ENCODE measurements around the gene DCAKD. TPM values are rescaled to one million over a fixed set of nuclear protein-coding genes. Genes with fewer than 3 reads are reported as not detected.

Gene DCAKD
- polyA plus RNA-seq, 4 donors, result 4.2 to 22.5 (median 11.4) TPM

GRCh38 chr17:45020354-45021138 is 30.9 kb downstream of the DCAKD start:
- 28 to 43% (median 31%) methylated on average over 17 of the region's 17 CpGs for WGBS, 3 donors
- Histone ChIP-seq H3K9me3 (ENCODE audit: control insufficient read depth in 2 of 2, insufficient read depth in 1 of 2, low read depth in 1 of 2, low read length in 1 of 2) (no peaks in the 10 kb centered on the region), H3K27ac (ENCODE audit: low read depth in 1 of 3, low read length in 2 of 3) (peak overlapping the region in 1 of 3 donors; percentile 7), H3K4me1 (ENCODE audit: control insufficient read depth in 3 of 3, insufficient read depth in 2 of 3, low read depth in 1 of 3, low read length in 2 of 3) (peaks cover 2 to 30% (median 7%) of the 10 kb centered on the region in 3 donors), H3K4me3 (ENCODE audit: low read depth in 1 of 3, low read length in 3 of 3) (no peak overlapping the region), H3K27me3 (ENCODE audit: control insufficient read depth in 3 of 3, insufficient read depth in 3 of 3, low read length in 3 of 3) (peaks cover 0 to 30% (median 4%) of the 10 kb centered on the region in 3 donors), H3K36me3 (ENCODE audit: control insufficient read depth in 3 of 3, insufficient read depth in 2 of 3, low read depth in 1 of 3, low read length in 3 of 3) (peaks cover 0 to 25% (median 4%) of the 10 kb centered on the region in 3 donors)
- DNase-seq, result peak in 1 of 2 donors; percentile 43
- no peak for FAIRE-seq

DNA sequence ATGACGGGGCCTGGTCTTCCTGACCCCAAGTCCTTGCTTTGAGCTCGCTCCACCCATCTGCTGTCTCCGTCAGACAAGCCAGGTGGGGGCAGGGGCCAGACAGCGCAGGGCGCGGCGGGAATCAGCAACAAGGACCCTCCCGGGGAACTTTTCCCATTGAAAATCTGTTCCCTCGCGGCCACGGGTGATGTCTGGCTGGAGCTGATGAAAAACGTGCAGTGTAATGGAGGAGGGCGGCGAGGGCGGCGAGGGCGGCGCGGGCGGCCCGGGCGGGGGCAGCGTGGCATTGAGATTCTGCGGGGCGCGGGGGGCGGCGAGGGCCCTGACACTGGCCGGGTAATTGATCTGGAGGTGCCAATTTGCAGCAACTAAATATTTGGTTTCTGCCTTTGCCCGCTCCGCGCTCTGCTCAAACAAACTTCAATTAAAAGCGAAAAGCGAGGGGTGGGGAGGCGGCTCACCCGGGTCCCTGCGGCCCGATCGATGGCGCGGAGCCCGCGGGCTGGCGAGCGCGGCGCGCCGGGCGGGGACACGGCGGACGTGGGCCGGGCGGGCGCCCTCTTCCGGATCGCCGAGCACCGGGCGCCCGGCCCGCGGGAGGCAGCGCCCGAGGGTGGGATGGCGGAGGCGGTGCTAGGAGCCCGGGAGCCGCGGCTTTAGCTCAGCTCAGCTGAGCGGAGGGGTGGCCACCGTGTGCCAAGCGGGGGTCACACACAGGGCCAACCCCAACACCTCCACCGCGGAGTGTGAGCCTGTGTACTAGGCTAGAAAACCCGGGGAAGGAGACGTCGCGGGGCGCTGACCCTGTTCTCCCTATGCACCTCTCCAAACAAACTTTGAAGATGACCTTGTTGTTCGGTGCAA is 32.4 kb downstream of the DCAKD start:
- 1 to 3% (median 2%) methylated on average over 76 to 82 of the region's 82 CpGs for WGBS, 3 donors
- no peak for FAIRE-seq

DNA sequence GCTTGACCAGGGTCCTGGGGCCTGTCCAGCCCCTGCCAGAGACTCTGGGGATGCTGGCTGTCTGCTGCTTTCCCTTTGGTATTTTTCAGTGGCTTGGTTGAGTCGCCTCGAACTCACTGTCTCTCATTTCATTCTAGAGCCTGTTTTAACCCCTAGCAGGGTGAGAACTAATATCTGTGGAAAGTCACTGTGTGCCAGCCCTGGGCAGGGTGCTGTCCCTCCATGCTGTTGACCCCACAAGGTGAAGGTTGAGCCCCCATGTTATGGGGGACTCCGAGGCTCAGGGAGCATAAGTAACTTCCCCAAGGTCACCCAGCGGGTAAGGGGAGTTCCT is 33.0 kb downstream of the DCAKD start:
- Histone ChIP-seq H3K36me3 (ENCODE audit: control insufficient read depth in 3 of 3, insufficient read depth in 2 of 3, low read depth in 1 of 3, low read length in 3 of 3) (peaks cover 0 to 10% (median 0%) of the 10 kb centered on the region in 3 donors), H3K27ac (ENCODE audit: low read depth in 1 of 3, low read length in 2 of 3) (no peak overlapping the region), H3K27me3 (ENCODE audit: control insufficient read depth in 3 of 3, insufficient read depth in 3 of 3, low read length in 3 of 3) (peaks cover 0 to 30% (median 4%) of the 10 kb centered on the region in 3 donors), H3K4me1 (ENCODE audit: control insufficient read depth in 3 of 3, insufficient read depth in 2 of 3, low read depth in 1 of 3, low read length in 2 of 3) (peaks cover 2 to 30% (median 7%) of the 10 kb centered on the region in 3 donors), H3K9me3 (ENCODE audit: control insufficient read depth in 2 of 2, insufficient read depth in 1 of 2, low read depth in 1 of 2, low read length in 1 of 2) (no peaks in the 10 kb centered on the region), H3K4me3 (ENCODE audit: low read depth in 1 of 3, low read length in 3 of 3) (peak overlapping the region in 2 of 3 donors; percentile 43 to 48)
- FAIRE-seq, result no peak
- WGBS, 3 donors, result 9 to 28% (median 16%) methylated on average over 4 of the region's 4 CpGs
- no peak for DNase-seq

More for the DNA sequence above, 32.4 kb downstream of the DCAKD start:
- H3K27me3 ChIP-seq (ENCODE audit: control insufficient read depth in 3 of 3, insufficient read depth in 3 of 3, low read length in 3 of 3), result peaks cover 0 to 30% (median 4%) of the 10 kb centered on the region in 3 donors
- peak; percentile 42 to 73 for DNase-seq
- H3K36me3 ChIP-seq (ENCODE audit: control insufficient read depth in 3 of 3, insufficient read depth in 2 of 3, low read depth in 1 of 3, low read length in 3 of 3), result peaks cover 0 to 16% (median 0%) of the 10 kb centered on the region in 3 donors
- H3K4me3 ChIP-seq (ENCODE audit: low read depth in 1 of 3, low read length in 3 of 3), result peak overlapping the region in 2 of 3 donors; percentile 44 to 48
- peaks cover 2 to 30% (median 7%) of the 10 kb centered on the region in 3 donors for H3K4me1 ChIP-seq (ENCODE audit: control insufficient read depth in 3 of 3, insufficient read depth in 2 of 3, low read depth in 1 of 3, low read length in 2 of 3)
- no peak overlapping the region for H3K27ac ChIP-seq (ENCODE audit: low read depth in 1 of 3, low read length in 2 of 3)
- no peaks in the 10 kb centered on the region for H3K9me3 ChIP-seq (ENCODE audit: control insufficient read depth in 2 of 2, insufficient read depth in 1 of 2, low read depth in 1 of 2, low read length in 1 of 2)

GRCh38 chr17:45016823-45017222 is 34.6 kb downstream of the DCAKD start:
- Histone ChIP-seq H3K4me1 (ENCODE audit: control insufficient read depth in 3 of 3, insufficient read depth in 2 of 3, low read depth in 1 of 3, low read length in 2 of 3) (peaks cover 2 to 28% (median 7%) of the 10 kb centered on the region in 3 donors), H3K4me3 (ENCODE audit: low read depth in 1 of 3, low read length in 3 of 3) (no peak overlapping the region), H3K9me3 (ENCODE audit: control insufficient read depth in 2 of 2, insufficient read depth in 1 of 2, low read depth in 1 of 2, low read length in 1 of 2) (no peaks in the 10 kb centered on the region), H3K36me3 (ENCODE audit: control insufficient read depth in 3 of 3, insufficient read depth in 2 of 3, low read depth in 1 of 3, low read length in 3 of 3) (no peaks in the 10 kb centered on the region), H3K27me3 (ENCODE audit: control insufficient read depth in 3 of 3, insufficient read depth in 3 of 3, low read length in 3 of 3) (peaks cover 0 to 29% (median 4%) of the 10 kb centered on the region in 3 donors), H3K27ac (ENCODE audit: low read depth in 1 of 3, low read length in 2 of 3) (no peak overlapping the region)
- FAIRE-seq, result no peak
- WGBS, 3 donors, result 53 to 71% (median 64%) methylated on average over 5 of the region's 5 CpGs
- peak in 1 of 2 donors; percentile 18 for DNase-seq

- WGBS, 3 donors, result 52 to 66% (median 65%) methylated on average over 7 of the region's 7 CpGs
- no peak for FAIRE-seq
- Histone ChIP-seq H3K36me3 (ENCODE audit: control insufficient read depth in 3 of 3, insufficient read depth in 2 of 3, low read depth in 1 of 3, low read length in 3 of 3) (no peaks in the 10 kb centered on the region), H3K4me3 (ENCODE audit: low read depth in 1 of 3, low read length in 3 of 3) (no peak overlapping the region), H3K9me3 (ENCODE audit: control insufficient read depth in 2 of 2, insufficient read depth in 1 of 2, low read depth in 1 of 2, low read length in 1 of 2) (no peaks in the 10 kb centered on the region), H3K27me3 (ENCODE audit: control insufficient read depth in 3 of 3, insufficient read depth in 3 of 3, low read length in 3 of 3) (peaks cover 0 to 23% (median 4%) of the 10 kb centered on the region in 3 donors), H3K27ac (ENCODE audit: low read depth in 1 of 3, low read length in 2 of 3) (no peak overlapping the region), H3K4me1 (ENCODE audit: control insufficient read depth in 3 of 3, insufficient read depth in 2 of 3, low read depth in 1 of 3, low read length in 2 of 3) (peaks cover 2 to 22% (median 5%) of the 10 kb centered on the region in 3 donors)
- no peak for DNase-seq
These were observed 35.2 kb downstream of the DCAKD start for GRCh38 chr17:45016237-45016636.

GRCh38 chr17:45013021-45013997 is 38.1 kb downstream of the DCAKD start:
- Histone ChIP-seq H3K27ac (ENCODE audit: low read depth in 1 of 3, low read length in 2 of 3) (peak overlapping the region in 1 of 3 donors; percentile 22), H3K36me3 (ENCODE audit: control insufficient read depth in 3 of 3, insufficient read depth in 2 of 3, low read depth in 1 of 3, low read length in 3 of 3) (no peaks in the 10 kb centered on the region), H3K9me3 (ENCODE audit: control insufficient read depth in 2 of 2, insufficient read depth in 1 of 2, low read depth in 1 of 2, low read length in 1 of 2) (no peaks in the 10 kb centered on the region), H3K4me3 (ENCODE audit: low read depth in 1 of 3, low read length in 3 of 3) (no peak overlapping the region), H3K27me3 (ENCODE audit: control insufficient read depth in 3 of 3, insufficient read depth in 3 of 3, low read length in 3 of 3) (no peaks in the 10 kb centered on the region), H3K4me1 (ENCODE audit: control insufficient read depth in 3 of 3, insufficient read depth in 2 of 3, low read depth in 1 of 3, low read length in 2 of 3) (peaks cover 0 to 6% (median 0%) of the 10 kb centered on the region in 3 donors)
- FAIRE-seq (no peak), DNase-seq (no peak)
- 63 to 78% (median 73%) methylated on average over 17 of the region's 17 CpGs for WGBS, 3 donors

GRCh38 chr17:45011767-45012166 is 39.7 kb downstream of the DCAKD start:
- no peaks in the 10 kb centered on the region for H3K36me3 ChIP-seq (ENCODE audit: control insufficient read depth in 3 of 3, insufficient read depth in 2 of 3, low read depth in 1 of 3, low read length in 3 of 3)
- DNase-seq (no peak), FAIRE-seq (no peak)
- WGBS, 3 donors, result 15 to 64% (median 38%) methylated on average over 1 of the region's 1 CpG
- H3K27me3 ChIP-seq (ENCODE audit: control insufficient read depth in 3 of 3, insufficient read depth in 3 of 3, low read length in 3 of 3), result no peaks in the 10 kb centered on the region
- H3K4me3 ChIP-seq (ENCODE audit: low read depth in 1 of 3, low read length in 3 of 3), result no peak overlapping the region
- H3K4me1 ChIP-seq (ENCODE audit: control insufficient read depth in 3 of 3, insufficient read depth in 2 of 3, low read depth in 1 of 3, low read length in 2 of 3), result peaks cover 0 to 4% (median 0%) of the 10 kb centered on the region in 3 donors
- H3K27ac ChIP-seq (ENCODE audit: low read depth in 1 of 3, low read length in 2 of 3), result no peak overlapping the region
- H3K9me3 ChIP-seq (ENCODE audit: control insufficient read depth in 2 of 2, insufficient read depth in 1 of 2, low read depth in 1 of 2, low read length in 1 of 2), result no peaks in the 10 kb centered on the region
